Ovary (tissue), 9 donors: Measurements from ENCODE around the gene PACS2. TPM values are rescaled to one million over a fixed set of nuclear protein-coding genes. Genes with fewer than 3 reads are reported as not detected.

Source experiments
- DNase-seq, 5 donors: peaks; one replicate each; pipeline ENCODE4 v3.0.0-alpha.2; 2019 to 2020
- H3K27ac ChIP-seq, 2 donors: fragments of 200-600 bp; one replicate each; pipeline versions ENCODE4 v1.5.1 to v1.8.0; 2019 to 2022
- H3K27me3 ChIP-seq: fragments of 200-600 bp; one replicate; pipeline ENCODE4 v1.8.0; 2022
- H3K36me3 ChIP-seq: fragments of 200-600 bp; sonication (generic); one replicate; pipeline ENCODE4 v1.5.1; 2019
- H3K4me1 ChIP-seq: one replicate; pipeline ENCODE4 v1.8.1; 2013; ENCODE audit warnings: mild to moderate bottlenecking, moderate library complexity; ENCODE audit not compliant: insufficient read depth
- H3K4me3 ChIP-seq: fragments of 200-600 bp; sonication (generic); one replicate; pipeline ENCODE4 v1.5.1; 2017
- H3K9me3 ChIP-seq, 2 donors: fragments of 200-600 bp in 1 of 2; sonication (generic) in 1 of 2; one replicate each; pipeline versions ENCODE4 v1.5.1 to v1.8.1; 2013 to 2019; ENCODE audit warnings: mild to moderate bottlenecking in 1 of 2, moderate library complexity in 1 of 2
- EP300 ChIP-seq: sonication (generic); formaldehyde crosslinking; IDR thresholded peaks from one replicate; pipeline ENCODE4 v1.6.1; 2017; ENCODE audit warnings: antibody characterized with exemption
- POLR2A ChIP-seq: fragments of 450-650 bp; IDR thresholded peaks from one replicate; pipeline ENCODE4 v1.6.1; 2017; ENCODE audit warnings: antibody characterized with exemption, mild to moderate bottlenecking, moderate library complexity
- WGBS, 3 donors: extraction: QIAGEN DNeasy Blood & Tissue Kit in 1 of 3; methylation state at CpG; one replicate each; pipeline versions ENCODE4 v1.1.5 to v1.1.7; 2013 to 2017; 5-methylcytosine and 5-hydroxymethylcytosine counted together
- intact Hi-C, 4 donors: fragments of 100-400 bp; cut with DNase I; formaldehyde crosslinking; loops; one replicate each; pipeline versions ENCODE4 v1.11.0 to v1.15.1; 2022 to 2023
- polyA plus RNA-seq, 2 donors: library from polyadenylated mRNA; stranded (reverse); fragments of 200-250 nt in 1 of 2; fragments of 350-450 nt in 1 of 2; fragmentation: Illumina TruSeq in 1 of 2; extraction: RNeasy Lipid Tissue Mini Kit (QIAGEN cat#74804) in 1 of 2; gene quantifications; one replicate each; pipeline ENCODE4 v1.2.3, GENCODE V29; 2013 to 2014
- total RNA-seq, 7 donors: library from RNA; depleted of rRNA in 2 of 7; stranded (reverse); fragments of >200 nt in 2 of 7; fragmentation: NEBNext Ultra II Directional in 3 of 7; extraction: Animal tissue kit (Norgen Biotek cat#: 25700) in 3 of 7; gene quantifications; one replicate each; pipeline versions ENCODE4 v1.1.0 to v1.2.4, GENCODE V29; 2016 to 2023
- TF ChIP-seq, protein P1 (sequence below), 3 donors: fragments of 450-650 bp in 2 of 3; fragments of 200-600 bp in 1 of 3; IDR thresholded peaks; one replicate each; pipeline versions ENCODE4 v1.5.1 to v1.8.0; 2016 to 2022; ENCODE audit warnings: antibody characterized with exemption in 3 of 3, mild to moderate bottlenecking in 1 of 3
- donor health status: DM: no; HTN: no; CAD: no; lungs with moderate emphysema.
- donor health status: DM: no; HTN: no; CAD: no.
- donor health status: Bipolar disorder and iron deficiency.
- donor health status: DM: yes; HTN: yes; CAD: no.
- donor health status: DM: no; HTN: no; CAD: no.
- donor health status: DM: yes; HTN: yes; CAD: no.

The PACS2 gene
- total and polyA plus RNA-seq, 9 donors = 21.2 to 91.9 (median 60.6) TPM

DNA sequence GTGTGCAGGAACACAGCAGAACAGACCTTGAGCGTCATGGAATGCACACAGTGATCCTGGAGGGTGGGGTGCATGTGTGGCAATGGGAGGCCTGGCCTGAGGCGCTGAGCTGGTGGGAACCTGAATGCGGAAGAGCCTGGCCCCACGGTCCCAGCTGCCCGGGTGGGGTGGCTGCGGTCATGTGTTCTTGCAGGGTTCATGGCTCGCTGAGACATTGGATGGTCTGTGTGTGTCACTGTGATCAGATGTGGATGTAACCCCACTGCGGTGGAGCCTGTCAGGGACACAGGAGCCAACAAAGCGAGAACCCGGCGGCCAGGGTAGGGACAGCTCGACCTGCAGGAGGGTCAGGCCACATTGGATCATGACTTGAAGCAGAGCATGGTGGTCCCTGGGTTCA is 128.3 kb downstream of the PACS2 start:
- WGBS, 3 donors = 83 to 87% (median 85%) methylated on average over 12 of the region's 12 CpGs
- Histone ChIP-seq H3K27ac (no peak overlapping the region), H3K36me3 (no peaks in the 10 kb centered on the region), H3K4me1 (peaks cover 2% of the 10 kb centered on the region), H3K27me3 (no peaks in the 10 kb centered on the region), H3K4me3 (no peak overlapping the region), H3K9me3 (no peaks in the 10 kb centered on the region)
- DNase-seq = no peak
- intact Hi-C loops = no loop called here
- TF ChIP-seq, protein P1, sequence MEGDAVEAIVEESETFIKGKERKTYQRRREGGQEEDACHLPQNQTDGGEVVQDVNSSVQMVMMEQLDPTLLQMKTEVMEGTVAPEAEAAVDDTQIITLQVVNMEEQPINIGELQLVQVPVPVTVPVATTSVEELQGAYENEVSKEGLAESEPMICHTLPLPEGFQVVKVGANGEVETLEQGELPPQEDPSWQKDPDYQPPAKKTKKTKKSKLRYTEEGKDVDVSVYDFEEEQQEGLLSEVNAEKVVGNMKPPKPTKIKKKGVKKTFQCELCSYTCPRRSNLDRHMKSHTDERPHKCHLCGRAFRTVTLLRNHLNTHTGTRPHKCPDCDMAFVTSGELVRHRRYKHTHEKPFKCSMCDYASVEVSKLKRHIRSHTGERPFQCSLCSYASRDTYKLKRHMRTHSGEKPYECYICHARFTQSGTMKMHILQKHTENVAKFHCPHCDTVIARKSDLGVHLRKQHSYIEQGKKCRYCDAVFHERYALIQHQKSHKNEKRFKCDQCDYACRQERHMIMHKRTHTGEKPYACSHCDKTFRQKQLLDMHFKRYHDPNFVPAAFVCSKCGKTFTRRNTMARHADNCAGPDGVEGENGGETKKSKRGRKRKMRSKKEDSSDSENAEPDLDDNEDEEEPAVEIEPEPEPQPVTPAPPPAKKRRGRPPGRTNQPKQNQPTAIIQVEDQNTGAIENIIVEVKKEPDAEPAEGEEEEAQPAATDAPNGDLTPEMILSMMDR (IDR thresholded peaks at IDR 0.05) = no peak
- no peak for TF ChIP-seq POLR2A
- TF ChIP-seq EP300 = no peak

DNA sequence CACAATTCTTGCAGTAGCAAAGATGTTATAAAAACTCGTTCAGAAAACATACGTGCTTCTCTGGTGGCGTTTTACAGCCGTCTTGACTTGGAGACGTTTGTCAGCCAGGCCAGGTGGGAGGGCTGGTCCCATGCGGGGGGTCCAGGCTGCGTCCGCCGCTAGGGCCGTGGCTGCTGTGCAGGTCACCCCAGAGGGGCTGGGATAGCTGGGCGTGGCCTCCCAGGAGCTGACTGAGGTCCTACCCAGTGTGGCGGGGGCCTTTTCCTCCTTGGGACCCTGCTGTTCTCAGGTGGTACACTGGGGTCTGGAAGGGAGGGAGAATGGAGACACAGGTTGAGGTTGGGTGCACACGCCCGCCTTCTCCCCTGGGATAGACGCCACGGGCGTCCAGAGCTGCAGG is 130.3 kb downstream of the PACS2 start:
- no peaks in the 10 kb centered on the region for H3K36me3 ChIP-seq
- intact Hi-C loops = no loop called here
- H3K4me3 ChIP-seq = no peak overlapping the region
- no peak for TF ChIP-seq EP300
- H3K27me3 ChIP-seq = no peaks in the 10 kb centered on the region
- H3K4me1 ChIP-seq = peaks cover 2% of the 10 kb centered on the region
- 76 to 85% (median 85%) methylated on average over 17 of the region's 17 CpGs for WGBS, 3 donors
- no peak overlapping the region for H3K27ac ChIP-seq
- H3K9me3 ChIP-seq = no peaks in the 10 kb centered on the region
- DNase-seq = no peak

DNA sequence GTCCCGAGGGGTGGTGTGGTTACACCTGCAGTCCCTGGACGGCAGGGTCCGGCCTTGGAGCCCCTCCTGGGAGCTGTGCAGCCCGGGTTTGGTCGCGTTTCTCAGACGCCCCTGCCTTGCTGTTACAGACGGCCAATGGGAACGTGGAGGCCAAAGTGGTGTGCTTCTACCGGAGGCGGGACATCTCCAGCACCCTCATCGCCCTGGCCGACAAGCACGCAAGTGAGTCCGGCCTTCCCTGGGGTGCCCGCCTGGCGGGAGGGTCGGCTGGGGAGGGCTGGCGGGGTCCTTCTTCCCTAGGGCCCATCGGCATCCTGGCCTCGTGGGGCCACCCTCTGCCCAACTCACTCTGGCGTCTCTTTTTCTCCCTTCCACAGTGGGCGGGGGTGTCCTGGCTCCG is 130.7 kb downstream of the PACS2 start:
- WGBS, 3 donors = 82 to 86% (median 84%) methylated on average over 24 of the region's 24 CpGs
- intact Hi-C loops = no loop called here

DNA sequence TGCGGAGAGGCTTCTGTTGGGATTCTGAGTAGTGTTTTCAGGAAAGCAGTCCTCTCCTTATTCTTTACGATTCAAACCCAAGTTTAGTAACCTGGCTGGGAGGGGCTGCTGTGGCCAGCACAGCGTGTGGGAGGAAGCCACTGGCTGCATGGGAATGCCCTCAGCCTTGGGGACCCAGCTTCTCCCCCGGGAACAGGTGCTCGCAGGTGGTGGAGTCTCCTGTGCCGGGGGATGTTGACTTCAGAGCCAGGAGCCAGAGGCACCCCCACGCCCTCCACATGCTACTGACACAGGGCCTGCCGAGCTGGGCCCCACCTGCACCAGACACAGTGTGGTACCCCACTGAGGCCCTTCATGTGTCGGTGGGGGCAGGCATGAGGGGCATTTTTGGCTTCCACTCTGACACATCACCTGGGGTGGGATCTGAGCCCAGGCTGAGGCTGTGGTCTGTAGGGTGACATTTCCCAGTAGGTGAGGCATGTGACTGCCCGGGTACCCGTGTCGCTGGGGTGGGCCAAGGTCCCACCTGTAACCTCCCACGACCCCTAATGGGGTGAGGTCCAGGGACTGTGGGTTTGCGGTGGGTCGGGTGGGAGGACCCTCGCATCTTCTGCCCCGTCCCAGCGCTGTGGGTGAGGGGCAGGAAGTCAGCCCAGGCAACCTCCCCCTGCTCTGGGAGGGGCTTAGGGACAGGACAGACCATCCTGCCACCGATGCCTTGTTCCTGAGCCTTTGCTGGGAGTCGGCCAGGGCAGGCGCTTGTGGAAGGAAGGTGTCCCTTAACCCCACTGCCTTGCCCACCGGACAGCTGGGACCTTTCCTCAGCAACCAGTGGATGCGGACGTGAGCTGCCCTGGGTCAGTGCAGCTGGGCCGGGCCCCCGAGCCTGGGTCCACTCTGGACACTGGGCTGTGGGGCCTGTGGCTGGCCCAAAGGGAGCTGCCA is 131.6 kb downstream of the PACS2 start:
- Histone ChIP-seq H3K27ac (no peak overlapping the region), H3K36me3 (no peaks in the 10 kb centered on the region), H3K27me3 (no peaks in the 10 kb centered on the region), H3K4me1 (no peaks in the 10 kb centered on the region), H3K9me3 (no peaks in the 10 kb centered on the region), H3K4me3 (no peak overlapping the region)
- no peak for DNase-seq
- no peak for TF ChIP-seq EP300
- TF ChIP-seq, protein P1 (IDR thresholded peaks at IDR 0.05) = no peak
- no peak for TF ChIP-seq POLR2A
- intact Hi-C loops = no loop called here
- 76 to 83% (median 81%) methylated on average over 22 to 26 of the region's 26 CpGs for WGBS, 3 donors

More for the DNA sequence above, 130.7 kb downstream of the PACS2 start:
- Histone ChIP-seq H3K9me3 (no peaks in the 10 kb centered on the region), H3K4me1 (peaks cover under 1% of the 10 kb centered on the region), H3K36me3 (no peaks in the 10 kb centered on the region), H3K27ac (no peak overlapping the region), H3K4me3 (no peak overlapping the region), H3K27me3 (no peaks in the 10 kb centered on the region)
- TF ChIP-seq, protein P1 (IDR thresholded peaks at IDR 0.05) = no peak
- TF ChIP-seq EP300 = no peak
- TF ChIP-seq POLR2A = no peak
- no peak for DNase-seq

- no peak overlapping the region for H3K27ac ChIP-seq
- H3K4me1 ChIP-seq = no peaks in the 10 kb centered on the region
- no peaks in the 10 kb centered on the region for H3K36me3 ChIP-seq
- no peak for DNase-seq
- WGBS, 3 donors = 71 to 79% (median 73%) methylated on average over 14 of the region's 14 CpGs
- no peak overlapping the region for H3K4me3 ChIP-seq
- H3K9me3 ChIP-seq = no peaks in the 10 kb centered on the region
- no peaks in the 10 kb centered on the region for H3K27me3 ChIP-seq
- intact Hi-C loops = no loop called here
- TF ChIP-seq EP300 = no peak
- no peak for TF ChIP-seq POLR2A
- TF ChIP-seq, protein P1 (IDR thresholded peaks at IDR 0.05) = no peak
Observed at GRCh38 chr14:105446971-105447370, 132.4 kb downstream of the PACS2 start.
